GM19463 (cell line): ENCODE results near the gene ZEB2.

ENCODE experiments used
- ATAC-seq: cut with Tn5 transposase; IDR thresholded peaks from one replicate; pipeline ENCODE4 v1.9.1; 2021; ENCODE audit warnings: mild to moderate bottlenecking, moderate library complexity; ENCODE audit not compliant: unreplicated experiment

The ZEB2 gene

DNA sequence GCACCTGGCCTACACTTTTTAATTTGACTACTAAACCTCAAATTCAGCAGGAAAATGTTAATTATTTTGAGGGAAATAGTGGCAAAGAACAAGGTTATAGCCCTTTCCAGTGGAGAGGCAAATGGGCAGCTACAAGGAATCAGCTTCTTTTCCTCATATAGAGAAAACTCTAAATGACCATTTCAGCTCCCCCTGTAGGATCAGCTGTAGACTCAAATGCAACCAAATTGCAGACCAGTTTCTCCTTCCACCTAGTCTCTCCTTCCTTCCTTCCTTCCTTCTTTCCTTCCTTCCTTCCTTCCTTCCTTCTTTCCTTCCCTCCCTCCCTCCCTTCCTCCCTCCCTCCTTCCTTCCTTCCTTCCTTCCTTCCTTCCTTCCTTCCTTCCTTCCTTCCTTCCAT, 158.2 kb downstream of the ZEB2 start:
- no peak for ATAC-seq

DNA sequence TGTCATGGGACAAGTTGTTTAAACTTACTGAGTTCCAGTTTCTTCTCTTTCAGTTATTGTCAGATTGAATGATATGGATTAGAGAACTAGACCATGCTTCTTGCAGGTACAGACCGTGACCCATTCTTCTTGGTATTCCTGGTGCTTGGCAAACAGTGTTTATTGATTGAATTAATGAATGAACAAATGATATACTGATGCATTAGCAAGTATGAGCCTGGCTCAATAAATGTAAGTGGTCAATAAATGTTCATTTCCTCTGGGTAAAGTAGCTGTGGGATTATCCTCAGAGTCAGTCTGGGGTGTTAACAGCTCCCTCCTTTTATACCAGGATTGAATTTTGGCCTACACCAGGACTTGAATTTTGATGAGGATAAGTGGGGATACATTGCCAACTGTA, 160.2 kb downstream of the ZEB2 start:
- no peak for ATAC-seq

GRCh38 chr2:144358979-144359541, 160.9 kb downstream of the ZEB2 start:
- ATAC-seq, result peak; percentile 69

DNA sequence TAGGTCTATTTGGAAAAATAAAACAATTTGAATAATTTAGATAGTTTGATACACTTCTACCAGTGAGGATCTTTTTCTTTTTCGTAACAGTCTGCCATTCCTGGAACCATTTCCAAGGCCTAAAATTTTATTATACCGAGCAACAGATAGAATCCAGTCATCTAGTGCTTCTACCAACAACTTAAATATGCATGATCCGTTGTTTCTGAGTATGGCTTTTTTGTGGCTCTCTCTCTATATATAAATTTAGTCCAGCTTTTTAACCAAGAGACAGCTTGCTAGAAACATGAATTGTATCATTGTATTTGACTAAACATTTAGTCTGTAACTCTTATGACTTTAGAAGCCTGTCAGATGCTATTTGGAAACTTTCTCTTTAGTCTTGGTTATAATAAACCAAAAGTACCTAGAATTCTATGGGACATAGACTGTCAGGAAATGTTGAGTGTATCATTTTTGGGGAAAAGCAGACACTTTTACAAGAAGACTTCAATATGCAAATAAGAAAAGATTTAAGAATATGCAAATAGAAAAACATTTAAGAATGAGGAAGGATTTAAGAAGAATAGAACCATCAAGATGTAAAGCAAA, 161.4 kb downstream of the ZEB2 start:
- no peak for ATAC-seq

GRCh38 chr2:144357623-144358373, 162.1 kb downstream of the ZEB2 start:
- peak; percentile 72 for ATAC-seq

DNA sequence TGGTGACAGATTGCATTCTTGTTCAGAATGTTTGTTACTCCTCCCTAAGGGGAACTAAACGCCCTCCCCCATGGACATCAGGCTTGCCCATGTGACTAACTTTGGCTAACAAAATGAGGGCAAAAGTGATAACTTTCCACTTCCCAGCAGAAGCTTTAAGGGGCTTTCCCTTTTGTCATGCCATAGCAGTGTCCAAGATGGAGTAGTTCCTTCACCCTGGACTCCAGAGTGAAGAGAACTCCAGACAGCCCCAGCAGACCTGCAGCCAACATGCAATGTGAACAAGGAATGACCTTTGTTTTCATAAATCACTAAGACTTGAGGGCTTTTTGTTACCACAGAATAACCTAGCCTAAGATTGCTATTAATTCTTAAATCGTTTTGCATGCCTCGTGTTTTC, 163.5 kb downstream of the ZEB2 start:
- ATAC-seq, result no peak

- ATAC-seq, result no peak
These were observed 165.0 kb downstream of the ZEB2 start for GRCh38 chr2:144354953-144355352.

GRCh38 chr2:144351687-144352086, 168.2 kb downstream of the ZEB2 start:
- no peak for ATAC-seq

GRCh38 chr2:144350151-144350802, 169.6 kb downstream of the ZEB2 start:
- no peak for ATAC-seq

- ATAC-seq, result no peak
These were observed 170.2 kb downstream of the ZEB2 start for GRCh38 chr2:144349674-144350073.

- no peak for ATAC-seq
These were observed 171.1 kb downstream of the ZEB2 start for GRCh38 chr2:144348846-144349245.

DNA sequence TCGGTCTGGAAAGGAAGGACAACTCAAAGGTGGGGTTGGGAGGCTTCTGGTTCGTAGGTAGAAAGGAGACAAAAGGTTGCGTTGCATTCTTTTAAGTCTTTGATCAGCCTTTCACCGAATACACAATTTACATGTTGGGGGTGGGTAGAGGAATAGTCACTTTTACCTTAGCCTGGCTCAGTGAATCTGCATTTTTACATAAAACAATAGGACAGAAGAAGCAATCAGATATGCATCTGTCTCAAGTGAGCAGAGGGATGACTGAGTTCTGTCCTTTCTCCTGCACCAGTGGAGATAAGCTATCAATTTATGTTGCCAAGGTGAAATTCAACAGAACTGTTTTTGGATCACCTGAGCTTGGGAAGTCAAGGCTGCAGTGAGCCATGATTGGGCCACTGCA, 173.7 kb downstream of the ZEB2 start:
- no peak for ATAC-seq

GRCh38 chr2:144343145-144343544, 176.8 kb downstream of the ZEB2 start:
- peak; percentile 59 for ATAC-seq

DNA sequence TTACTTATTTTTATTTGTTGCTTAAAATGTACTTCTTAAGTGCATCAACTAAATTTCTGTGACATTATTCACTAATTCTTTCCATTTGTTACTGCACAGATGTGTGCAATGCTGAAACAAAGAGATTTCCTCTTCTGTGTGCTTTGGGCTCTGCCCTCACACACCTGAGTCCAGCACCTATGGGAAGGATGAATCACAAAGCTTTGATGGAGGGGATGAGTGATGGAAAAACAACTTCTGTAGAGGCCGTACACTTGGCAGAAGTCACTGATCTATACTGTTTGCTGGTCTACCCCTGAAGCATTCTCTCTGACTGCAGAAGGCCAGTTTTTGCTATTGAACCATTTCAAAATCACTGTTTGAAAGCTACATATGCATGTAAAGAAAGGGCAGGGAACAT, 178.4 kb downstream of the ZEB2 start:
- ATAC-seq, result no peak

DNA sequence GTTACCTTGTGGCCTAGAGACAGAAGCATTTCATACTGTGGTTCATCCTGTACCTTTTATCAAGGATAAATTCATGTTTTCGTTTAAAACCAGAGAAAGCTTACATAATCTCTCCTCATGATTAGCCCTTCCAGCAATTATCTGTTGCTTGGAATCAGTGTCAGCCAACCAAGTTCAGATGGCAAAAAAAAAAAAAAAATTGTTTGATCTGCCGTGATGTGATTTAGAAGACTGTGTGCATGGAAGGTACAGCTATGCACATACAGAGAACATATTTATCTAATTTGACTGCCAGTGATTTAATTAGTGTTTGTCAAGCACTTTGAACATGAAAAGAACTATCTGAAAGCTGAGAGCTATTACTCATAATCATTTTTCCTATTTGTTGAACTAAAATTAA, 180.9 kb downstream of the ZEB2 start:
- no peak for ATAC-seq

DNA sequence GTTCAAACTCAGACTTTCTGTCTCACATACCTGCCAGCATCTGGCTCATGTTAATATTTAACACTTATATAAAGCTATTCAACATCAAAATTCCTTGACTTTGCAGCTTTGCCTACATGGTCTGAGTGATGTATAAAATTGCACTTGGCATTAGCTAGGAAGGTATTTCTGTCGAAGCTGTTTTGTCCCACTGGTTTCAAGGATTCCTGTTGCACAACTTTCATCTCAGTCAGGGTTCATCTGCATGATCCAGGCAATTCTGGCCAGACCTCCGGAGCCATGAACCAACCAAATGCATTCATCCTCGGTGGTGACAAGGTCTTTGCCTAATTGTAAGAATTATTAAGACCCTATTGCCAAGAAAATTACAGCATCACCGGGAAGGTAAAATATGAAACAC, 185.4 kb downstream of the ZEB2 start:
- no peak for ATAC-seq
